HUES48 (cell line): ENCODE measurements around the gene TPO.

Experiments
- H3K27ac ChIP-seq: one replicate; pipeline ENCODE4 v1.7.0; 2013; ENCODE audit warnings: low read depth, low read length, inconsistent platforms
- H3K27me3 ChIP-seq: 2 replicates; pipeline ENCODE4 v1.6.1; 2013; ENCODE audit warnings: mild to moderate bottlenecking, low read length; ENCODE audit not compliant: control insufficient read depth, insufficient read depth
- H3K36me3 ChIP-seq: 2 replicates; pipeline ENCODE4 v1.6.1; 2013; ENCODE audit warnings: low read length; ENCODE audit not compliant: control insufficient read depth, insufficient read depth
- H3K4me1 ChIP-seq: 2 replicates; pipeline ENCODE4 v1.6.1; 2013; ENCODE audit warnings: mild to moderate bottlenecking, low read length; ENCODE audit not compliant: control insufficient read depth, insufficient read depth
- H3K4me3 ChIP-seq: 2 replicates; pipeline ENCODE4 v1.5.1; 2013; ENCODE audit warnings: mild to moderate bottlenecking, low read depth, low read length
- H3K9ac ChIP-seq: 2 replicates; pipeline ENCODE4 v1.6.1; 2013; ENCODE audit warnings: mild to moderate bottlenecking, low read depth, low read length, moderate library complexity
- H3K9me3 ChIP-seq: 2 replicates; pipeline ENCODE4 v1.6.1; 2013; ENCODE audit warnings: low read length; ENCODE audit not compliant: control insufficient read depth, insufficient read depth

Gene TPO

GRCh38 chr2:1476617-1477195 is 63.4 kb downstream of the TPO start:
- Histone ChIP-seq H3K9ac (no peak overlapping the region), H3K4me1 (0 out of 2 replicates have a peak, but pooled peaks cover 9% of the 10 kb centered on the region), H3K36me3 (no peaks in the 10 kb centered on the region), H3K4me3 (no peak overlapping the region), H3K9me3 (no peaks in the 10 kb centered on the region; the same call in 1 of the 2 replicates), H3K27ac (no peak overlapping the region), H3K27me3 (no peaks in the 10 kb centered on the region)

GRCh38 chr2:1477196-1478040 is 64.2 kb downstream of the TPO start:
- 0 out of 2 replicates have a peak, but pooled peaks cover 9% of the 10 kb centered on the region for H3K4me1 ChIP-seq
- H3K27ac ChIP-seq: no peak overlapping the region
- no peaks in the 10 kb centered on the region for H3K27me3 ChIP-seq
- no peak overlapping the region for H3K9ac ChIP-seq
- H3K4me3 ChIP-seq: no peak overlapping the region
- no peaks in the 10 kb centered on the region for H3K9me3 ChIP-seq
- no peaks in the 10 kb centered on the region for H3K36me3 ChIP-seq

- no peak overlapping the region for H3K9ac ChIP-seq
- no peaks in the 10 kb centered on the region for H3K9me3 ChIP-seq
- no peak overlapping the region for H3K27ac ChIP-seq
- no peak overlapping the region for H3K4me3 ChIP-seq
- H3K27me3 ChIP-seq: no peaks in the 10 kb centered on the region
- no peaks in the 10 kb centered on the region for H3K36me3 ChIP-seq
- 0 out of 2 replicates have a peak, but pooled peaks cover 9% of the 10 kb centered on the region for H3K4me1 ChIP-seq
Observed at GRCh38 chr2:1478311-1479305, 65.3 kb downstream of the TPO start.

GRCh38 chr2:1479346-1479745 is 66.1 kb downstream of the TPO start:
- Histone ChIP-seq H3K9ac (no peak overlapping the region), H3K27ac (no peak overlapping the region), H3K27me3 (no peaks in the 10 kb centered on the region), H3K4me3 (no peak overlapping the region), H3K4me1 (0 out of 2 replicates have a peak, but pooled peaks cover 7% of the 10 kb centered on the region), H3K36me3 (no peaks in the 10 kb centered on the region), H3K9me3 (no peaks in the 10 kb centered on the region)

- H3K9me3 ChIP-seq: no peaks in the 10 kb centered on the region
- no peak overlapping the region for H3K27ac ChIP-seq
- no peaks in the 10 kb centered on the region for H3K27me3 ChIP-seq
- no peaks in the 10 kb centered on the region for H3K4me1 ChIP-seq
- no peaks in the 10 kb centered on the region for H3K36me3 ChIP-seq
- H3K4me3 ChIP-seq: no peak overlapping the region
- H3K9ac ChIP-seq: no peak overlapping the region
Observed at GRCh38 chr2:1480671-1481076, 67.4 kb downstream of the TPO start.

GRCh38 chr2:1481406-1482252 is 68.4 kb downstream of the TPO start:
- H3K4me1 ChIP-seq: no peaks in the 10 kb centered on the region
- H3K27ac ChIP-seq: no peak overlapping the region
- H3K4me3 ChIP-seq: no peak overlapping the region
- no peaks in the 10 kb centered on the region for H3K9me3 ChIP-seq
- no peaks in the 10 kb centered on the region for H3K36me3 ChIP-seq
- H3K9ac ChIP-seq: no peak overlapping the region
- no peaks in the 10 kb centered on the region for H3K27me3 ChIP-seq

GRCh38 chr2:1482253-1482675 is 69.0 kb downstream of the TPO start:
- H3K27ac ChIP-seq: no peak overlapping the region
- no peak overlapping the region for H3K4me3 ChIP-seq
- no peaks in the 10 kb centered on the region for H3K27me3 ChIP-seq
- H3K9me3 ChIP-seq: no peaks in the 10 kb centered on the region
- H3K4me1 ChIP-seq: no peaks in the 10 kb centered on the region
- H3K9ac ChIP-seq: no peak overlapping the region
- H3K36me3 ChIP-seq: no peaks in the 10 kb centered on the region

- H3K9me3 ChIP-seq: no peaks in the 10 kb centered on the region
- H3K4me1 ChIP-seq: no peaks in the 10 kb centered on the region
- H3K9ac ChIP-seq: no peak overlapping the region
Observed at GRCh38 chr2:1482981-1483380, 69.7 kb downstream of the TPO start.

GRCh38 chr2:1483551-1483950 is 70.3 kb downstream of the TPO start:
- H3K27ac ChIP-seq: no peak overlapping the region
- H3K4me1 ChIP-seq: no peaks in the 10 kb centered on the region
- no peak overlapping the region for H3K4me3 ChIP-seq
- H3K9me3 ChIP-seq: no peaks in the 10 kb centered on the region
- no peaks in the 10 kb centered on the region for H3K36me3 ChIP-seq
- H3K27me3 ChIP-seq: no peaks in the 10 kb centered on the region
- H3K9ac ChIP-seq: no peak overlapping the region

More at GRCh38 chr2:1482981-1483380, 69.7 kb downstream of the TPO start:
- Histone ChIP-seq H3K27me3 (no peaks in the 10 kb centered on the region), H3K27ac (no peak overlapping the region), H3K36me3 (no peaks in the 10 kb centered on the region), H3K4me3 (no peak overlapping the region)
